ENCODE results near the gene CDCA4. TPM values are rescaled to one million over a fixed set of nuclear protein-coding genes. Genes with fewer than 3 reads are reported as not detected.

The CDCA4 gene
- total and polyA plus RNA-seq, 2 donors from 2014 or later = 4.1 to 6.3 TPM

DNA sequence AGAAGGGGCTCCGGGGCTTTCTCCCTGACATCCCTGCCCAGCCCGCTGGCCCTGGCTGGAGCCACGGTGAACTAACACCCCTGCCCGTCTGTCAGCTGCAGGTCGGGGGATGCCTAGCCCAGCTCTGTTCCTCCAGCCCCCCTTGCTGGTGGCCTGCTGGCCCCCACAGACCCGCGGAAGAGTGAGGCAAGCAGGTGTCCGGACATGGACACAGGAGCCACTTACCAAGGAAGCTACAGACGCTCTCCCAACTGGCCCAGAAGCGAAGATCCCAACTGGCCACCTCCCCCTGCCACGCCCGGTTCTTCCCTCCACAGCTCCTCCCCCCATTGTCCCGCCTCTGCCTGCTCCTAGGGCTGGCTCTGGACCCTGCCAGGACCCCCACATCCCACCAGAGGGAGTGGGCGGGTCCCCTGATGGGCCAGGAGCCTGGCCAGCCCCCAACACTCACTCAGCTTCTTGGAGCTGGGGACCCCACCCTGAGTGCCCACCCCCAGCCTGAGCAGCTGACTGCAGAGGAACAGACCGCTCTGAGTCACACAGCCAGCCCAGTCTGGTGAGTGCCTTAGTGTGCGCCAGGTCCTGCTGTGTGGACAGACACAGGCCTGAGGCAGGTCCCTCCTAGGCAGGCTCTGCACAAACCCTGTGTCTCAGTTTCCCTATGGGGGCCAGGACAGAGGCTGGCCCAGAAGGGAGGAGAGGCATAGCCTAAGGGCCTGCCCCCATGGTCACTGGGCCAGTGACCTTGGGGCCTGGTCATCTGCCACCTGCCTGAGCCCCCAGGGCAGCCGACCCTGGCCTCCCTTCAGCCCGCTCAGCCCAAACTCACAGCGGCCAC, 50.4 kb downstream of the CDCA4 start:
- intact Hi-C loops (cut with DNase I) = loop anchor here (10.0 kb wide), 1 partner anchor 74 kb away; no protein-coding TSS in a partner anchor
- Histone ChIP-seq H3K36me3 (ENCODE audit: control insufficient read depth in 2 of 3, insufficient read depth in 3 of 3, low read length in 3 of 3) (no peaks in the 10 kb centered on the region), H3K4me1 (ENCODE audit: control insufficient read depth in 2 of 3, insufficient read depth in 2 of 3, low read depth in 1 of 3, low read length in 3 of 3) (peaks cover 0 to 27% (median 0%) of the 10 kb centered on the region in 3 donors), H3K9ac (ENCODE audit: low read length in 3 of 3) (no peak overlapping the region), H3K27me3 (ENCODE audit: control insufficient read depth, insufficient read depth, low read length) (no peaks in the 10 kb centered on the region), H3K27ac (ENCODE audit: low read depth in 2 of 2, low read length in 2 of 2) (no peak overlapping the region), H3K9me3 (ENCODE audit: control insufficient read depth in 2 of 3, insufficient read depth in 1 of 3, low read length in 3 of 3) (no peaks in the 10 kb centered on the region), H3K4me3 (ENCODE audit: low read length in 3 of 3) (no peak overlapping the region)
- TF ChIP-seq, protein P1, sequence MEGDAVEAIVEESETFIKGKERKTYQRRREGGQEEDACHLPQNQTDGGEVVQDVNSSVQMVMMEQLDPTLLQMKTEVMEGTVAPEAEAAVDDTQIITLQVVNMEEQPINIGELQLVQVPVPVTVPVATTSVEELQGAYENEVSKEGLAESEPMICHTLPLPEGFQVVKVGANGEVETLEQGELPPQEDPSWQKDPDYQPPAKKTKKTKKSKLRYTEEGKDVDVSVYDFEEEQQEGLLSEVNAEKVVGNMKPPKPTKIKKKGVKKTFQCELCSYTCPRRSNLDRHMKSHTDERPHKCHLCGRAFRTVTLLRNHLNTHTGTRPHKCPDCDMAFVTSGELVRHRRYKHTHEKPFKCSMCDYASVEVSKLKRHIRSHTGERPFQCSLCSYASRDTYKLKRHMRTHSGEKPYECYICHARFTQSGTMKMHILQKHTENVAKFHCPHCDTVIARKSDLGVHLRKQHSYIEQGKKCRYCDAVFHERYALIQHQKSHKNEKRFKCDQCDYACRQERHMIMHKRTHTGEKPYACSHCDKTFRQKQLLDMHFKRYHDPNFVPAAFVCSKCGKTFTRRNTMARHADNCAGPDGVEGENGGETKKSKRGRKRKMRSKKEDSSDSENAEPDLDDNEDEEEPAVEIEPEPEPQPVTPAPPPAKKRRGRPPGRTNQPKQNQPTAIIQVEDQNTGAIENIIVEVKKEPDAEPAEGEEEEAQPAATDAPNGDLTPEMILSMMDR (IDR thresholded peaks at IDR 0.05; ENCODE audit: borderline replicate concordance, extremely low read depth, insufficient read depth) = no peak
- peak in 1 of 5 donors; percentile 91 for DNase-seq
- FAIRE-seq = no peak

DNA sequence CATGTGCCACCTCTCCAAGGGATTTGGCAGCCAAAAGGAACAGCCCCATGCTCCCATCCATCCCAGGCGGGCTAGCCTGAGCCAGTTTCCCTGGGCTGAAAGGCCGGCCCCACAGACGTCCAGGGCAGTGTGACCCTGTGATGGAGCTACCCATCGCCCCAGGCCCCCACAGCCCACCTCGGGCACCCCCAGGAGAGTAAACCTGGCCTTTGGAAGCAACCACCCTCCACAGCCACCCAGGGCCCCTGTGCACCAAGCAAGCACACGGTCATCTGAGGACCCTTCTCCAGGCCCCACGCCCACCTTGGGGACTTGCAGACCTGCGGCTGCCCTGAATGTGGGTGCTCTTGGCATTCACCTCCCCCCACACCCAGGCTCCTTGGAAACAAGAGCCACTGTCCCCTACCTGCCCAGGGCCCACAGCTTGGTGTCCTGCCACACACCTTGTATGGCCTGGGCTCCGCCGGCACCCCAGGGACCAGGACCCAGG, 51.1 kb downstream of the CDCA4 start:
- Histone ChIP-seq H3K27ac (ENCODE audit: low read depth in 2 of 2, low read length in 2 of 2) (no peak overlapping the region), H3K27me3 (ENCODE audit: control insufficient read depth, insufficient read depth, low read length) (no peaks in the 10 kb centered on the region), H3K4me3 (ENCODE audit: low read length in 3 of 3) (no peak overlapping the region), H3K9me3 (ENCODE audit: control insufficient read depth in 2 of 3, insufficient read depth in 1 of 3, low read length in 3 of 3) (no peaks in the 10 kb centered on the region), H3K4me1 (ENCODE audit: control insufficient read depth in 2 of 3, insufficient read depth in 2 of 3, low read depth in 1 of 3, low read length in 3 of 3) (peaks cover 0 to 26% (median 0%) of the 10 kb centered on the region in 3 donors), H3K36me3 (ENCODE audit: control insufficient read depth in 2 of 3, insufficient read depth in 3 of 3, low read length in 3 of 3) (no peaks in the 10 kb centered on the region), H3K9ac (ENCODE audit: low read length in 3 of 3) (no peak overlapping the region)
- TF ChIP-seq, protein P1 (IDR thresholded peaks at IDR 0.05; ENCODE audit: borderline replicate concordance, extremely low read depth, insufficient read depth) = no peak
- DNase-seq (peak in 1 of 5 donors; percentile 68), FAIRE-seq (no peak)
- intact Hi-C loops (cut with DNase I) = loop anchor here (10.0 kb wide), 1 partner anchor 75 kb away; no protein-coding TSS in a partner anchor

DNA sequence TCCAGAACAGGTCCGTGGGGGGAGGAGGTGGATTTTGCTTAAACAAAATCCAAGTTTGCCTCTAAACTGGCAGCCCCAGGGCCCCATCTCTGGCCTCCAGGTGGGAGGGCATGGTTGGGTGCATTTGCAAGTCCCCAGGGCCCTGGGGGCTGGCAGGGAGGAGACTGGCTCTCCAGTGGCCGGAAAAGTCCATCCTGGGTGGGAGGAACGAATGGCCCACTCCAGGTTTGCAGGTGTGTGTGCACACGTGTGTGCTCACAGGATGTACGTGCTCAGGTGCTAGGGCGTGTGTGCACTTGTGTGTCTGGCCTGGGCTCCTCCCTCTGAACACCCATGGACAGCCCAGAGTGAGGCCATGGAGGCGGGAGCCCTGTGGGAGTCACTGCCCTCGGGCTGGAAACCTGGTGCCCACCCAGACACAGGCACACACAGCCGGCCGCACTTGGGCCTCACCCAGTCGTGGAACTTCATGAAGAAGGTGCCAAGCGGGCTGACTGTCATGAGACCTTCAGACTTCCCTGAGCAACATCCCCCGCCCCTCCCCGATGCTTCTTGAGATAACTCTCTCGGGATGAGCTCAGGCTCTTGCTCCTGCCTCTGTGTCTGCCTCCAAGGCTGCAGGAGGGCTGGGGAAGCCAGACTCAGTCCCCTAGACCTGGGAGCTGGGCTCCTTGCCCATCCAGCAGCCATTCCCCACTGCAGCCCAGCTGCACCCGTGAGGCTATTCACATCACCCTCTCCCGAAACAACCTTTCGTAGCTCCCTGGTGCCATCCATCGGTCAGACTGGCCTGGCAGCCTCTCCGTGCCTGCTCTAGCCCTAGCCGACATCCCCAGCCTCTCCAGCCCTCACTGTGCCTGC, 52.1 kb downstream of the CDCA4 start:
- Histone ChIP-seq H3K9ac (ENCODE audit: low read length in 3 of 3) (no peak overlapping the region), H3K36me3 (ENCODE audit: control insufficient read depth in 2 of 3, insufficient read depth in 3 of 3, low read length in 3 of 3) (no peaks in the 10 kb centered on the region), H3K4me3 (ENCODE audit: low read length in 3 of 3) (peak overlapping the region in 1 of 3 donors; percentile 25), H3K27me3 (ENCODE audit: control insufficient read depth, insufficient read depth, low read length) (no peaks in the 10 kb centered on the region), H3K9me3 (ENCODE audit: control insufficient read depth in 2 of 3, insufficient read depth in 1 of 3, low read length in 3 of 3) (no peaks in the 10 kb centered on the region), H3K27ac (ENCODE audit: low read depth in 2 of 2, low read length in 2 of 2) (no peak overlapping the region), H3K4me1 (ENCODE audit: control insufficient read depth in 2 of 3, insufficient read depth in 2 of 3, low read depth in 1 of 3, low read length in 3 of 3) (peaks cover 0 to 23% (median 0%) of the 10 kb centered on the region in 3 donors)
- intact Hi-C loops (cut with DNase I) = no loop called here
- FAIRE-seq (no peak), DNase-seq (peak; percentile 57 to 85 (median 64))
- TF ChIP-seq, protein P1 (IDR thresholded peaks at IDR 0.05; ENCODE audit: borderline replicate concordance, extremely low read depth, insufficient read depth) = no peak

Data from kidney (tissue), 14 donors.